CMK (cell line): ENCODE data around the gene ADM5.

Source experiments
- DNase-seq: peaks from one replicate; pipeline ENCODE4 v3.0.0-alpha.2; 2010; ENCODE audit warnings: low read depth

The ADM5 gene

DNA sequence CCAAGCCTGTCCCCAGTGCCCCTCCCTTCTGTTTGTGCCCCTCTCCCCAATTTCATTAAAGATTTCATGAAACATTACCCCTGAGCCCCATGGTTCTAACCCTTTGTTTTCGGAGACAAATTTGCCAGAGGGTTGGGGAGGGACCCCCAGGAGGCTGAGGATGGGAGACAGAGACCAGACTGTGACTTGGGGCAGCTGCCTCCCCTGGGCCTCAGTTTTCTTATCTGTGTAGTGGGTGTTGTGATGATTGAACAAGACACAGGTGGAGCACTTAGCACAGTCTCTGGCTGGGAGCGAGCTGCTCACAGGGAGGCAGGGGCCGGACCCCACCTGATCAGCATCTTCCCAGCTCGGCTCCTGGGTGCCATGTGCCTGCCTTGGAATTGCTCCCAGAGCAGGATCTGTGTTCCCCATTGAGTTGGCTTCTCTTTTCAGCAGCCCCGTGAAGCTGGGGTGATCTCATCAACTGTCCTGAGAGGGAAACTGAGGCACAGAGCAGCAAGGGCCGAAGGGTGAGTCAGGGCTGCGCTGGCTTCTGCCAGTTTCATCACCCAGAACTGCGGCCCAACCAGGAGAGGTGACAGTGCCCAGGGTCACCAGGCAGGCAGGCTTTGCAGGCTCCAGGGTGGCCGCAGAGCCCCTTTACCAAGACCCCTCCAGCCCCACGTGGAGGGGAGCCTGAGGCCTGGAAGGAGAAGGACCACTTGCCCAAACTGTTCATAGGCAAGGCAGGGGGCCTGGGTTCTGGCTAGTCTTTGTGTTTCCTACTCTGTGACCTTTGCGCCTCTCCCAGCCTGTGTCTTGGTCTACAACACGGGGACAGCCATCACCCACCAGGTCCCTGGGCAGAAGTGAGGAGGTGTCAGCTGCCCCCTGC is 30.6 kb upstream of the ADM5 start:
- DNase-seq = no peak

DNA sequence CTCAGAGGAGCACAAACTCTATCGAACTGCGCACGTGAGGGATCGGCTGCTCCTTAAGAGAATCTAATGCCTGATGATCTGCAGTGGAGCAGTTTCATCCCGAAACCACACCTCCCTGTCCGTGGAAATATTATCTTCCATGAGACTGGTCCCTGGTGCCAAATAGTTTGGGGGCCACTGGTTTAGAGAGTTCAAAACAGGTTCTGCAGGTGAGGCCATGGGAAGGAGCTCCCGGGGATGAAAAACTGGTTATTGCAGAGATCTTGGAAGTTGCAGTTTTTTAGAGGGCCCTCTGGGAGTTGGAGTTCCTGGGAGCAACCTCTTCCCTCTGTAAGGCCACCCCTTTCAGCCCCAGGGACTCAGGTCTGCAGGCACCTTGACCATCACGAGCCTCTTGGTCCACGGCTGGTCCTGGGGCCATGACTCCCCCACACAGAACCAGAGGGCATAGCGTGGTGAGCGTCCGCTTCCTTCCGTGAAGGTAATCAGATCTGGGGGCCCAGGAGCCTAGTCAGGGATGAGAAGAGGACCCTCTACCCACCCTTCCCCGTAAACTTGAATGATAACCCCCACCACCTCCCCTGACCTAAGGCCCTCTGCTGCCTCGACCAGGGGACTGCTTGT is 28.9 kb upstream of the ADM5 start:
- no peak for DNase-seq

DNA sequence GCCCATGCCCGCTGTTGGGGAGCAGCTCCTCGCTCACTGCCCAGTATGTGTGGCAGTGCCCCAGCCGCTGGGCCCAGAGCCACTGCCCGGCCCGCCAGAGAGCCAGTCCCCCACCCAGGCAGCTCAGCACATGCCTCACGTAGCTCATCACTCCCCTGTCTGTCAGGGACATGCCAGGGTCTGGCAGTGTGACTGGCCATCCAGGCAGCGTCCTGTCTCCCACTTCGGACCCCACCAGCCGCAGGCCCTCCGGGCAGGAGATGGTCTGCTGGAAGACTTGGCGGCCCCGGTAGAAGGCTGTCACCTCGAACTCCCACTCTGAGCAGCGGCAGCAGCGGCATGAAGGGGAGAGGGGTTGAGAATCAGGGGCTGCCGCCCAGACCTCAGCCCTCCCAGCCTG is 27.4 kb upstream of the ADM5 start:
- DNase-seq = no peak

DNA sequence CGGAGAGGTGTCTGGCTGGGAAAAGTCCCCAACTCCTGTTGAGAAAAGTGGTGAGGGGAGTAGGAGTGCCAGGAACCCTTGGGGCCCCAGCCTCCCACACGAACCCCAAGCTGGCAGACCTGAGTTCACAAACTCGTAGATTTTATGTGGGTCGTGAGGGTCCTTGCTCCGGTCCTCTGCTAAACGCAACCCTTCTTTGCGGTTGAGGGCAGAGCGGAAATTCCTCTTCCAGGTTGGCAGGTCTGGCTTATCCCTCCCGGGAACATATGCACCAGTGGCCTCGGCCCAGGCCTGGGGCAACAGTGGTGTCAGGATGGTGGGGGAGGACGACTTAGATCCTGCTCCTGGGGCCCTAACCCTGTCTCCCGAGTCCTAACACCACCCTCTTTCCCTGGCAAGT is 26.2 kb upstream of the ADM5 start:
- no peak for DNase-seq

DNA sequence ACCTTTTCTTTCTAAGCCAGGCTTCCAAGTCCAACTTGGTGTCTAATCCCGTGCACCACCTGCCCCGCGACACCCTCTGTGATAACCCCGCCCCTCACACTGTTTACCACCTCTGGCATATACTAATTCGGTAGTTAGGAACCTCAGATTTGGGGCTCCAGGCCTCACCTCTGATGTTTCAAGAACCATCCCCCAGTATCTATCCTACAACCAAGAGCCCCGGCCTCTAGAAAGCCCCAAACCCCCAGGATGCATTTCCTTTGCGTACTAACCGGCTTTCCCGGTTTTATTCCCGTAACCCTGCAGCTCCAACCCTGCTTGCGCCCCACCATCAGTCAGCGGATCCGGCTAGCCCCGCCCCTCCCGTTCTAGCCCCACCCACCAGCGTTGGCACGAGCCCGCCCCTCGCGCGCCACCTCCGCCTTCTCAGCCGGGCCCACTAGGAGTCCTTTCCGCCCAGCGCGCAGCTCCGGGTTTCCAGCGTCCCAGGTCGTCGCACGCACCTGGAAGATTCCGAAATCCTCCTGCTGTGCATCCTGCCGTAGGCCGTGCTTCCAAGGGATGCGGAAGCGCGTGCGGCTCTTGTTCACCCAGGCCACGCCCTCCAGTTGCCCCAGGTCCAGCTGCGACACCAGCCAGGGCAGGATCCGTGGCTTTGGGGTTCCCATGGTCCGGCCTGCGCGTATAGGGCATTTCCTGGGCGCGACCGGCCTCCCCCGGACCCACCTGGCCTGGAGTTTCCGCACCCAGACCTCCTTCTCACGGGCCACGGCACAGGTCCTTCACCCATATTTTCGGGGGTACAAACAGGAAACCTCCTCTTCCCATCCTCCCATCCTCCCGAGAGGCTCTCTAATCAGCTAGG is 25.0 kb upstream of the ADM5 start:
- peak; percentile 81 for DNase-seq

DNA sequence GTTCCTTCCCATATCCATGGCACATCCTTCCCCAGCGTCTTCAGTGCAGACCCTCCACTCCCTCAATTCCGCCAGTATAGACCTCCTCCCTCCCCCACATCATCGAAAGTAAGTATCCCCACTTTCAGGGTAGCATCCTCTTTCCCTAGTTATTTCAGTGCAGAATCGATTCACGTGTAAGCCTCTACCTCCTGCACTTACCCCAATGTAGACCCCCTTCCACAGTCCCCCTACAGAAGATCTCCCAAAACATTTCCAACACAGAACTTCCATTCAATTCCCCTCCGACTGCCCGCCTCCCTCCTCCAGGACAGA is 24.4 kb upstream of the ADM5 start:
- DNase-seq = no peak

DNA sequence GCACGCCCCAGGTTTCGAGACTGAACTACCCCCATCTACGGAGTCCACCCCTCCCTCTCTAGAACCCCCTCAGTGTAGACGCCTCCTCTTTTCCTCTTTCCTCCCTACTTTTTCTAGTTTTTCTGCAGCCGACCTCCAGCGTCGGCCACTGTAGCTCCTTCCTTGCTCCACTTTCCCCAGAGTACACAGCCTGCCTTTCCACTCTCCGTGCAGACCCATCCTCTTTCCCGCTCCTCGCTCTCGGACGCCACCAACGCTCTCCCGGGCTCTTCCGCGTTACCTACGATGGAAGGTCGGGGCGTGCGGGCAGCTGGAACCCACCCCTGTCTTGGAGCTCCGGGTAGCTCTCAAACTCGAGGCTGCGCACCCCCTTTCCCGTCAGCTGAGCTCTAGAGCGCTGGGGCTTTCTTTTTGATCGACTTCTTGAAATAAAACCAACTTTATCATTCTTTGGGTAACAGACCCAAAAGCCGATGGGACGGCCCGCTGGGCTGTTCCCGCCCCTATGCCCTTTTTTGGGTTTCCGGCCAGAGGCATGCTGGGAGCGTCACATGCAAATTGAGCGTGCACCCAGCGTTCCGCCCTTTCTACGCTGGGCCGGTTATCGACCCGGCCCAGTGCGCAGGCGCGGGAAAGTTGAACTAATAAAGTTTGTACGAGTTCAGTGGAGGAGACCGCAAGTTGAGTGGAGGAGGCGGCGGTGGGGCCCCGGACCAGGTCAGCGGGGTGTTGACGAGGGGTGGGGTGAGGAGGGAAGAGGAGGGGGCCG is 23.9 kb upstream of the ADM5 start, which contains the start of the genes BCL2L12 and IRF3:
TSS of gene BCL2L12 (plus strand) at position 583 of the 769 bp plus-strand sequence. CDS start 760 bp downstream, outside the sequence.
TSS of gene IRF3 (minus strand) at position 507 of the 769 bp plus-strand sequence. CDS start 1,019 bp downstream, outside the sequence.
- DNase-seq = peak; percentile 98

DNA sequence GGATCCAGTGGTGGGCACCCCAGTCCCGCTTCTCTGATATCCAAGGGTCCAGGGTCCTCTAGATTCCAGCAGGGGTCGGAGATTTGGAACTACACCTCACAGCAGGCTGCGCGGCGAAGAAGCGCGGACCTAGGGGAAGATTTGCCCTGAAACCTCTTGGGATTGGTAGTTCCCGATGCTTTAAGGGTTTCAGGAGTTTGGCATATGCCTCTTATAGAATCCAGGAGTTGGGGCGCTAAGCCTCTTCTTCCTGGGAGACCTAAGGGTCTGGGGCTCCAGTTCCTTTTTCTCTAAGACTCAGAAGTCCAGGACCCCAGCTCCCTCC is 23.3 kb upstream of the ADM5 start:
- DNase-seq = no peak

DNA sequence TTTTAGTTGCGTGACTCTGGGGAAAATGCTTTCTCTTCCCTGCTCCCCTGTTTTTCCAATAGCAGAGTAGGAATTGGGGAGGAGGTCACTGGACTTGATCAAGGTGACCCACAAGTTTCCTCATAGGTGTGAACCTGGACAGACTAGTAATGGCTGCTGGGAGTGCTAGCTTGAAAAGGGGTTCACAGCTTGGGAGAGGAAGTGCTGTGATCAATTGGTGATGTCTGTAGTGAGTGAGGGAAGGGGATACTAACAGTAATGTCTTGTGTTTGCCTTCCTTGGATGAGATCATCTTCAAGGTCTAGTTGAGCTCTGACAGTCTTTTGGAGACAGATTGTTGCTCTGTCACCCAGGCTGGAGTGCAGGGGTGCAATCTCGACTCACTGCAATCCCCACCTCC is 21.9 kb upstream of the ADM5 start:
- no peak for DNase-seq

DNA sequence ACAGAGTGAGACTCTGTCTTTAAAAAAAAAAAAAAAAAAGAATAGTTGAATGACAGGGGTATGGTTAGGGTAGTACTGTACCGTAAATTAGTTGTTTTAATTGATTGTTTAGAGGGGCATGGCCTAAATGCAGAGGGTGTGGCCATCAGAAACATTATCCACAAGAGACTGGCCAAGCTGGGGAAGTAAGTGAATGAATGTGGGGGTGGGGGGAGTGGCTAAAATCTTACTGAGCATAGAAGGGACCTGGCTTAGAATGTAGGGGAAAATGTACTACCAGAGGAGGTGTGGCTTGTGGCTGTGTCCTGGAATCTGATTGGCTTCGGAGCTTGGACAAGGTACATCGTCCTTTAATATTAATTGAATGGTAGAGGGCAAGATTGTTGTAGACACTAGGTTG is 19.9 kb upstream of the ADM5 start:
- DNase-seq = no peak

DNA sequence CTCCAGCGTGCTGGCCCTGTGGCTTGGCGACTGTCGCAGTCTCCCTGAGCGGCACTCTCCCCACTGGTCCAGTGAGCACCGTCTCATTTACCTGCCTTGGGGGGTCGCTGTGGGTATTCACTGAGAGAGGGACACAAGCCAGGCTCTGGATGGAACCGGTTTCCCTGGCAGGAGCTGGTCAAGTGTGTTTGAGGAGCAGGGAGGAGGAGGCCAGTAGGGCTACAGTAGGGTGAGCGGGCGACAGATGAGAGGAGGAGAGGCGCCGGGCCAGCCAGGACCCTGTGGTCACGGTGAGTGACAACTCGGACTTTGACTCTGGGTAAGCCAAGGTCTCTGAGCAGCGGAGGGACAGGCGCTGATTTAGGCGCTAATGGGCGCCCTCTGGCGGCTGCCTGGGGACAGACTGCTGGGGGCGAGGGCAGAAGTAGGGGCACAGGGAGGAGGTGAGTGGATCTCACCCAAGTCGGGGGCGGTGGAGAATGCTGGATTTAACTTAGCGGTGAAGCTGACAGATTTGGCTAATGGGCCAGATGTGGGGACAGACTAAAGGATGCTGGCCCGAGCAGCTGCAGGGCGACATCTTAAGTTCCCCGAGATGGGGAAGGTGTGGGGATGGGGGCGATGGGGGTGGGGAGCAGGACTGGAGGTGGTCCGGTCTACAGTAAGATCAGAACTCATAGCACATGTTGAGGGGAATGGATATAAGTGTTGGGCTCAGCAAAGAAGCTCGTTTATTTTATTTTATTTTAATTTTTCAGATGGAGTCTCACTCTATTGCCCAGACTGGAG is 17.1 kb upstream of the ADM5 start:
- DNase-seq = no peak

DNA sequence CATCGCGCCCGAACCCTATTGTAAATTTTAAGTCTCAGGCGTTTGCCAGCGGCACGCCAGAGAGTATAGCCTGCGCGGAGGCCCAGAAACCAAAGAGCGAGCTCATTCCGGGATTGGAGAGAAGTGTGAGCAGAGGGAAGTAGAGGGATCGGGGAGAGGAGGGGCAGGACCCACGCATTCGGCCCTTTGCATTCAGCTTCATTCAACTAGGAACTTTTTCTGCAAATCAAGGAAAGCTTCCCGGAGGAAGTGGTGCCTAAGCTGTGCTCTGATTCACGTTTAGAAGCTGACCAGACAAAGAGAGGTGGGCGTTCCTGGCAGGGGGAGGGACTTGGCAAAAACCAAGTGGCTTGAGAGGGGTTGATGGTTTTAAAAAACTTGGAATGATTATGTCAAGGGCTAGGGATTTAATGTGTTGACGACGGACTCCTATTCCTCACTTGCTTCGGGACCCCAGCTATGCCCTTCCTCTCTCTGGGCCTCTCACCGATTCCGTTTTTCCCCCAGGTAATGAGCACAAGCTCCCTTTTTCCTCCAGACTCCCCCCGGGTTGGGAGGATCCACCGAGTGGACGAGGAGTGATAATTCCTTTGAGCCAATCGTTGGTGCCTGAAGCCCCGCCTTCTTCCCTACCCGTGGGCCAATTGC is 13.1 kb upstream of the ADM5 start:
- DNase-seq = peak; percentile 92

DNA sequence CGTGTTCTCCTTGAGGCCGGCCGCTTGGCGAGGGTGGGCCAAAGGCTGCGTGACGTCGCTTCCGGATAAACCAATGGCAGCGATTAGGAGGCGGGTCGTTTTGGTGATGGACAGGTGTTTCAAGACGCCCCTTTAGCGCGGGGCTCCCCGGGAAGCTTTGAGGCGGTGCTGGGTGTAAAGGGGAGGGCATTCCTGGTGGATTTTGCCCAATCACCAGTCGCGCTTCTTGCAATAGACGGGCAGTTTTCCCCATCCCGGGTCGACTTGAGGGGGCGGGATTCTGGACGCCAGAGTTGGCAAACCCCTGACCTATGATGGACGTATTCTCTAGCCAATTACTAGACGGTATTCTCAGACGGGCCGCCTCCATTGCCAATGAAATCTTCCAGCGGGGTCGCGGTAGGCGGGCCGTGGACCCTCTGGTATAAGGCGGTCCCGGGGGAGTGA is 12.6 kb upstream of the ADM5 start:
- DNase-seq = peak; percentile 100

DNA sequence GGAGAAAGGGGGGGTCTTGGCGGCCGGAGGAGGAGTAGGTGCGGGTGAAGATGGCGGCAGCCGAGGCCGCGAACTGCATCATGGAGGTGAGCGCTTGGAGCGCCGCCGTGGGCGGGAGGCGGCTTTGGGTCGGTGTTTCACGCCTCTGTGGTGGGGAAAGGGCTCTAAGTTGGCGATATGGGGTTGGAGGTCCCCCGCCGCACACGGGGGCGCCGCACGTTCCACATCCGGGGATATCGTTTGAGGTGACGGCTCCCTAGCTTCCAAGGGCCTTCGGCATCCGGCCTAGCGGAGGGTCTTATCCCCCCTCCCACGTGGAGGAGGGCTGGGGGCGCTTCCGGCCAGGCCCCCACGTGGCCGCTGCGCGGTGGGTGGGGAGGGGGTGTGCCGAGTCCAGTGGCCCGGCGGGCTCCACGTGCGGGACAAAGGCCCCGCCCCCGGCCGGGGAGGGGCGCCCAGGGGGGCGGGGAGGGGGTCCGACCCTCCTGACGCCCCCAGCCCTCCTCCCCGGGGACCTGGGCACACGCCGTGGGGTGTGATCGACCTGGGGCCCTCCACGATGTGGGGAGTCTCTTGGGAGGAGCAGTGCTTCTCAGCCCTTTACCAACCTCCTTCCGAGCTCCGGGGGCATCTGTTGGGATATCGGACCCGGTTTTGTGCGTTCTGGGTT is 12.0 kb upstream of the ADM5 start, which contains the start of gene PRMT1:
TSS of gene PRMT1 (plus strand) at position 41 of the 670 bp plus-strand sequence. CDS start at position 51, 10 bp downstream.
- DNase-seq = peak; percentile 89

DNA sequence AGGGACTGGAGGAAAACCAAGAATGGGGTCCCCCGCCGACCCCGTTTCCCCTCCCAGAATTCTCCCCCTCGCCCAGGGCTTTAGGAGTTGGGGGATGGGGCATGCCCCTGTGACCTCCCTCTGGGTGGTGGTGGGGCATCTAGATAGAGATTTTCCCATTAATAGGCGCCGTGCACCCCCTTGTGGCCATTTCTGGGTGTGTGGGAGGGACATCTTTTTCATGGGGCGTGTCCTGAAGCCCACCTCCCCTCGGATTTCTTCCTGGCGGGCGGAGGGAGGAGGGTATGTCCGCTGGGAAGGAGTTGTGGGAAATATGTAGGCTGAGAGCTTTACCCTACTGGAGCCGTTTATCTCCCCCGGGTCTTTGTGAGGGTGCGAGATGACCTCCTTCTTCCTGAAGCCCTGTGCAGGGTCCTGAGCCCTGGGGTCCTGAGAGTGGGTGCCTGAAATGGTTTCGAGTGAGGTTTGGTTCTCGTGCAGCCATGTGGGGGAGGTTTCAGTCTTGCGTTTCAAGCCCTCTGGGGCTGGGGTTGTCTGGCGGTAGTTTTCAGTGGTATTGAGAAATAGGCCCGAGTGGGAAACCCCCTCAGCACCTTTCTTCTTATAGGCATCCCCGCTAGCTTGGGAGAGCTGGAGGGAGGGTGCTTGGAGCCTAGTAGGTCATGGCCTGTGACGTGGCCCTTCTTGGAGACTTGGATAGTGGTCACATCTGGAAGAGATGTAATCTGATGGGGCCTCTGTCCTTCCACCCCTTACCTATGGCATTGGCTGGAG is 11.3 kb upstream of the ADM5 start:
- DNase-seq = peak; percentile 79

DNA sequence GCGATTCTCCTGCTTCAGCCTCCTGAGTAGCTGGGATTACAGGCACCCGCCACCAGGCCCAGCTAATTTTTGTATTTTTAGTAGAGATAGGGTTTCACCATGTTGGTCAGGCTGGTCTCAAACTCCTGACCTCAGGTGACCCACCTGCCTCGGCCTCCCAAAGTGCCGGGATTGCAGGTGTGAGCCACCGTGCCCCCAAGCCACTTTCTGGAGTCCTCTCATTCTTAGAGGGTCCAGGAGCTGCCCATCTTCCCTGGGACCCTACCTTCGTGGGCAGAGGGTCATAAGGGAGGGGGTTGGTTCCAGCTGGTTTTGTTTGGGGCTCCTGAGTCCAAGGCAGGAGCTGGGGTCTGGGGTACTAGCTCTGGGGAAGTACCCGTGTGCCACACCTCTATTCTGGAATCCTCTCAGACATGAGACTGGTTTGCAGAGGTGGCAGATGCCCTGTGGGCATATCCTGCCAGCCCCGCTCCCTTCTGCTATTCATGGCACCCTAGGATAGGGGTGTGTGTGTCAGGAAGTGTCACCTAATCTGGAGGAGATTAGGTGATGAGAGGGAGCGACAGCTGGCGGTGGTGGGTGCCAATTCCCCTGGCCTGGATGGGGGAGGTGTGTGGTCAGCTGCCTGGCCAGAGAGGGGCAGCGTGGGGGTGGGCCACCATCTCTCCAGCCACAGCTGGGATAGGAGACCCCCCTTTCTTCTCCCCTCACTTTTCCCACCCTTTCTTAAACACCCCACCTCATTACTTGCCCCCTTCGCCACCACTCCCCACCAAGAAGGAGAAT is 10.2 kb upstream of the ADM5 start:
- DNase-seq = no peak

DNA sequence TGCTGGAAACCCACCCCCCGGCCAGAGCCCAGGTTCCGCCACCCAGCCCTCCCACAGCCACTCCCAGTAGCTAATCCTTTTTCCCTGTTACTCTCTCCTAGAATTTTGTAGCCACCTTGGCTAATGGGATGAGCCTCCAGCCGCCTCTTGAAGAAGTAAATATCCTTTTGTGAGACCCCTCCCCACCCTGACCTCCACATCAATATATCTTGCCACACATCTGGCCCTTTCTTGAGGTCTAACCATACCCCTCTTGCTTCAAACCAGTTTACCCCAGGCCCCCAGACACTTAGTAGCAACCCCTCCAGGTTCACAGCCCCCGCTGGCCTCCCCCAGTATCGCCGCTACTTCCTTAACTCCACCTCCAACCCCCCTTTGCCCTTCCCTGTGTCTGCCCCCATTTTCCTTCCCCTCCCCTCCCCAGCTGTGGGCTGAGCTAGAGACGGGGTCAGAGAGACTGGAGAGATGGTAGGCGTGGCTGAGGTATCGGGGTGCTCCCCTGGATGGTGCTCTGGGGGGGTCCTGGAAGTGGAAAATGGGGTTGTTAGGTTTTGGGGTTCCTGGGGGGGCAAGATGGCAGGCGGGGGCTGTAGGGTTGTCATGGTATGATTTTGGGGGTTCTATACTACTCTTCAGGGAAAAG is 9.5 kb upstream of the ADM5 start:
- DNase-seq = no peak
